ENCODE results near the gene TMEFF2. TPM values are rescaled to one million over a fixed set of nuclear protein-coding genes. Genes with fewer than 3 reads are reported as not detected.

TMEFF2 gene
- total RNA-seq, 2 donors from 2014 or later: not detected

GRCh38 chr2:191965733-191966132 is 229.0 kb downstream of the TMEFF2 start:
- Mint-ChIP-seq H3K4me1 (ENCODE audit: low read depth in 2 of 2) (no peaks in the 10 kb centered on the region), H3K9me3 (no peaks in the 10 kb centered on the region), H3K27ac (no peak overlapping the region), H3K4me3 (no peak overlapping the region), H3K27me3 (peaks cover 4 to 20% of the 10 kb centered on the region in 2 donors), H3K36me3 (no peaks in the 10 kb centered on the region)
- DNase-seq (ENCODE audit: low spot score): no peak
- no peak for ATAC-seq

GRCh38 chr2:191961556-191961955 is 233.2 kb downstream of the TMEFF2 start:
- H3K4me3 Mint-ChIP-seq: no peak overlapping the region
- DNase-seq (ENCODE audit: low spot score) (no peak), ATAC-seq (no peak)
- H3K9me3 Mint-ChIP-seq: no peaks in the 10 kb centered on the region
- no peaks in the 10 kb centered on the region for H3K36me3 Mint-ChIP-seq
- H3K27ac Mint-ChIP-seq: no peak overlapping the region
- peaks cover 2 to 20% of the 10 kb centered on the region in 2 donors for H3K27me3 Mint-ChIP-seq
- H3K4me1 Mint-ChIP-seq (ENCODE audit: low read depth in 2 of 2): no peaks in the 10 kb centered on the region

- no peak overlapping the region for H3K4me3 Mint-ChIP-seq
- DNase-seq (ENCODE audit: low spot score) (no peak), ATAC-seq (no peak)
- no peaks in the 10 kb centered on the region for H3K9me3 Mint-ChIP-seq
- H3K36me3 Mint-ChIP-seq: no peaks in the 10 kb centered on the region
- H3K27ac Mint-ChIP-seq: no peak overlapping the region
- no peaks in the 10 kb centered on the region for H3K4me1 Mint-ChIP-seq (ENCODE audit: low read depth in 2 of 2)
- H3K27me3 Mint-ChIP-seq: peaks cover 2 to 7% of the 10 kb centered on the region in 2 donors
Measured at GRCh38 chr2:191959209-191959608, 235.5 kb downstream of the TMEFF2 start.

DNA sequence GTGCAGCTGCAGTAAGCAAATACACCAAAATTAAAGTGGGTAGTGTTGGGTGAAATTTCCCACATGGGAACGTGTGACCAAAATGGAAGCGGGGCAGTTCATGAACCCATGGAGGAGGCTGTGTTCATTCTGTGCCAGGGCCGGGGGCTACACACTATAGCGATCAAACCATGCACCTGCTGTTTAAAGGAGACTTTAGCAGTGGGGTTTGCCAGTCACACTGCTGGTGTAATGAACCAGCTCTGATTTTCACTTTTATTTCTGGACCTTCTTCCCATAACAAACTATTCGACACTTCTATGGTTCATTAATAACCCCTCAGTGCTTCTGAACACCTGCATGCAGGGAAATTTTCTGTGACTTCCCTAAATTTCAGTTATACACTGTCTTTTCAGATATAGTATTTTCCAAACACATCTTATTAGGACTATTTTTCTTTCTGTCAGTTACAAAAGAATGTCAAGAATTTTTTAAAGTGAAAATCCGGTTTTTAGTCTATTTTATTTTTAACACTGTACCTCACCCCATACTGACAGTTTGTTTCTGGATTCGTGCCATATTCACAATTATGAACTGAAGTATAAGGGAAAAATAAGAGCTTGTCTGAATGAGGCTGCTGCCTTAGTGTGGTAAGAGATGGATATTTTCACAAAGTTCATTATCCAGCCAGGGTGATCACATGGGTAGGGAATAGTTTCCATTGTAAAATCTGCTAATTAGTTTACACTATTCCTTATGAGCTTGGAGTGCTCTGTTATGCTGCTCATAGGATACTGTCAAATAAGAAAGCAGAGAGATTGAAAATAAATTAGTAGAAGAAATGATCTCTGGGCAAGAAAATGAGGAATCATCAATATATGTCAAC is 236.5 kb downstream of the TMEFF2 start:
- Mint-ChIP-seq H3K4me1 (ENCODE audit: low read depth in 2 of 2) (no peaks in the 10 kb centered on the region), H3K9me3 (no peaks in the 10 kb centered on the region), H3K36me3 (no peaks in the 10 kb centered on the region), H3K4me3 (no peak overlapping the region), H3K27me3 (peaks cover 2 to 7% of the 10 kb centered on the region in 2 donors), H3K27ac (no peak overlapping the region)
- DNase-seq (ENCODE audit: low spot score) (no peak), ATAC-seq (no peak)

- H3K4me3 Mint-ChIP-seq: no peak overlapping the region
- no peaks in the 10 kb centered on the region for H3K36me3 Mint-ChIP-seq
- no peak overlapping the region for H3K27ac Mint-ChIP-seq
- DNase-seq (ENCODE audit: low spot score) (no peak), ATAC-seq (no peak)
- peaks cover 2 to 13% of the 10 kb centered on the region in 2 donors for H3K27me3 Mint-ChIP-seq
- no peaks in the 10 kb centered on the region for H3K4me1 Mint-ChIP-seq (ENCODE audit: low read depth in 2 of 2)
- H3K9me3 Mint-ChIP-seq: no peaks in the 10 kb centered on the region
Measured at GRCh38 chr2:191954451-191954850, 240.3 kb downstream of the TMEFF2 start.

DNA sequence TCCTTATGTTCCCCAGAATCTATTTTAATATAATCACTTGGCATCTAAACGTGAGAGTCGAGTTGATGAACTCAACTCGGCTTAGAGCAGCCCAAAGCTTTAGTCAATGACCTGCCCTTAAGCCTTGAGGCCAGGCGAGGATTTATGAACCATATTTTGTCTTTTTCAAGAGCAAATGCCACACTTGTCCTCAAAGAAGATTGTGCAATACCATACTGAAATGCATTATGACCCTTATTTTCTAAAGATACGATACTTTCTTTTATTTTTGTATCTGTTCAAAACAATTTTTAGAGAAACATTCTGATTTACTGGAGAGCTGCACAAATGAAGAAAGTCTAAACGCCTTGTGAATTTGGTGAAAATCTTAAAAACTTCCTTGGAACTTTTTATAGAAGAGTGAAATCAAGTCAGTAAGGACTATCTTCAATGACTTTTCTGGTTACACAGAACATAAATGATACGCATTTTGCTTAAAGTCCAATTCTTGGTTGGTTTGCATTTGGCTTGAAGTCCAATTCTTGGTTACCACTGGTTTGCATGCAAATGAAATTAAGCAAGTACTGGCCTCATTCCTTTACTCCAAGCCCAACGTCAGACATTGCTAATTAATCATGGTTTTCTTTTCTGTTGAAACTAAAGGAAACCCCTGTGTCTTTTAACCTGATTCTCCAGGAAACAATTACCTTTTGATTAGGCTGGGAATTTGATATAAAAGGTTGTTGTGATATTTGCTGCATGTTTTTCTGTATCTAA is 242.0 kb downstream of the TMEFF2 start:
- H3K4me1 Mint-ChIP-seq (ENCODE audit: low read depth in 2 of 2): no peaks in the 10 kb centered on the region
- no peak overlapping the region for H3K27ac Mint-ChIP-seq

GRCh38 chr2:191951832-191952231 is 242.9 kb downstream of the TMEFF2 start:
- peaks cover 5 to 13% of the 10 kb centered on the region in 2 donors for H3K27me3 Mint-ChIP-seq
- DNase-seq (ENCODE audit: low spot score): no peak
- H3K9me3 Mint-ChIP-seq: no peaks in the 10 kb centered on the region
- no peak for ATAC-seq
- H3K4me1 Mint-ChIP-seq (ENCODE audit: low read depth in 2 of 2): no peaks in the 10 kb centered on the region
- H3K4me3 Mint-ChIP-seq: no peak overlapping the region
- no peaks in the 10 kb centered on the region for H3K36me3 Mint-ChIP-seq
- no peak overlapping the region for H3K27ac Mint-ChIP-seq

More for the DNA sequence above, 242.0 kb downstream of the TMEFF2 start:
- H3K4me3 Mint-ChIP-seq: no peak overlapping the region
- H3K36me3 Mint-ChIP-seq: no peaks in the 10 kb centered on the region
- no peak for DNase-seq (ENCODE audit: low spot score)
- H3K9me3 Mint-ChIP-seq: no peaks in the 10 kb centered on the region
- ATAC-seq: no peak
- H3K27me3 Mint-ChIP-seq: peaks cover 4 to 13% of the 10 kb centered on the region in 2 donors

DNA sequence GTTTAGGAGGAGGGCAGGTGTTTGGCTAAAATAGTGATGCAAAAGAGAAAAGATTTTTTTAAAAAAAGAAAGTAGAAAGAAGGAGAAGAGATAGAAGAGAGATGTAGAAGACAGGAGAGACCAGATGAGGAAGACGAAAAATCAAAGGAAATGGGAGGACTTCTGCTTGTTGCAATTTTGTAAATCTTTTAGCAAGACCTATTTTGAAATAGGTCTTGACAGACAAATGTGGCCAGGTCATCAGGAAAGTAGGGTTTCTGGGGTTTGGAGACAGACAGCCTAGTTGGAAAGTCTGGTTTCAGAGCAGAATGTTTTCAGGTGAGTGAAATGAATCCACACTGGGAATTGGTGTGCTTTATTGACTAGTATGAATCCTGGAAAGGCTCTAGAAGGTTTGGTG is 243.4 kb downstream of the TMEFF2 start:
- Mint-ChIP-seq H3K27me3 (peaks cover 5 to 12% of the 10 kb centered on the region in 2 donors), H3K4me3 (no peak overlapping the region), H3K4me1 (ENCODE audit: low read depth in 2 of 2) (no peaks in the 10 kb centered on the region), H3K27ac (no peak overlapping the region), H3K36me3 (no peaks in the 10 kb centered on the region), H3K9me3 (no peaks in the 10 kb centered on the region)
- DNase-seq (ENCODE audit: low spot score) (no peak), ATAC-seq (no peak)

DNA sequence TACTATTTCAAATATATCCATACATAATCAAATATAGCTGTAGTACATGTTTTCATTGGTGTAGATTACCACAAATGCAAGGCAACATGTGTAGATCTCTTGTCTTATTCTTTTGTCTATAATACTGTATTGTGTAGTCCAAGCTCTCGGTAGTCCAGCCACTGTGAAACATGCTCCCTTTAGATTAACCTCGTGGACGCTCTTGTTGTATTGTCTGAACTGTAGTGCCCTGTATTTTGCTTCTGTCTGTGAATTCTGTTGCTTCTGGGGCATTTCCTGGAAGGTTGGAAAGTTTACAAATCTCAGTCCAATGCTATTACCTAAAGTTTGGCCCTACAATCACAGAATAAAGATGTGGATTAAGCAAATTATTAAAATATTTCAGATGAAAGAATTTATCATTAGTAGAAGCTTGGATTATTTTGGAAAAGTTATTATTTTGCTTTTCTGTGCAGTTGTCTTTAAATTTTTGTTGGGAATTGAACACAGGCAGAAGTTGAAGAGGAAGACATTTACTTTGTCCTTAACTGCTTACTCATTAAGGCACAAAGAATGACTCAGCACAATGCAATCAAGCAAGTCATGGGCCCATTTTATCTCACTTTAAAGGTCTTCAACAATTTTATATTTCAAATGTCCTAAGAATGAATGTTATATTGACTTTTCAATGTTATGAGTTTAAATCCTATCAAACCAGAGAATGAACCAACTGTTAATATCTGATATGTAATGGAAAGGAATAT is 244.4 kb downstream of the TMEFF2 start:
- H3K4me1 Mint-ChIP-seq (ENCODE audit: low read depth in 2 of 2): no peaks in the 10 kb centered on the region
- H3K27ac Mint-ChIP-seq: no peak overlapping the region
- no peak for ATAC-seq
- no peaks in the 10 kb centered on the region for H3K9me3 Mint-ChIP-seq
- no peak overlapping the region for H3K4me3 Mint-ChIP-seq
- no peaks in the 10 kb centered on the region for H3K36me3 Mint-ChIP-seq
- DNase-seq (ENCODE audit: low spot score): no peak
- peaks cover 3 to 7% of the 10 kb centered on the region in 2 donors for H3K27me3 Mint-ChIP-seq

DNA sequence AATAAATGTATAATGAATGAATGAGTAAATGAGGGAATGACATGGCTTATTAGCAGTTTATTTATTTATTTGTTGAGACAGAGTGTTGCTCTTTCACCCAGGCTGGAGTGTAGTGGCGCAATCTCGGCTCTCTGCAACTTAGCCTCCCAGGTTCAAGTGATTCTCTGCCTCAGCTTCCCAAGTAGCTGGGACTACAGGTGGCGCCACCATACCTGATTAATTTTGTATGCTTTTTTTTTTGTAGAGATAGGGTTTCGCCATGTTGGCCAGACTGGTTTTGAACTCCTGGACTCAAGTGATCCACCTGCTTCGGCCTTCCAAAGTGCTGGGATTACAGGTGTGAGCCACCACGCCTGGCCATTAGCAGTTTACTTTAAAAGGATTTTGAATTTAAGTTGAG is 247.5 kb downstream of the TMEFF2 start:
- Mint-ChIP-seq H3K4me3 (no peak overlapping the region), H3K36me3 (no peaks in the 10 kb centered on the region), H3K4me1 (ENCODE audit: low read depth in 2 of 2) (no peaks in the 10 kb centered on the region), H3K27me3 (peaks cover 3 to 17% of the 10 kb centered on the region in 2 donors), H3K27ac (no peak overlapping the region), H3K9me3 (no peaks in the 10 kb centered on the region)
- DNase-seq (ENCODE audit: low spot score) (no peak), ATAC-seq (no peak)

GRCh38 chr2:191946471-191947182 is 248.1 kb downstream of the TMEFF2 start:
- no peak overlapping the region for H3K4me3 Mint-ChIP-seq
- ATAC-seq: no peak

GRCh38 chr2:191945623-191946022 is 249.1 kb downstream of the TMEFF2 start:
- Mint-ChIP-seq H3K27ac (no peak overlapping the region), H3K9me3 (no peaks in the 10 kb centered on the region), H3K4me1 (ENCODE audit: low read depth in 2 of 2) (no peaks in the 10 kb centered on the region), H3K27me3 (peaks cover 5 to 20% of the 10 kb centered on the region in 2 donors), H3K36me3 (no peaks in the 10 kb centered on the region), H3K4me3 (no peak overlapping the region)
- ATAC-seq (no peak), DNase-seq (ENCODE audit: low spot score) (no peak)

More at GRCh38 chr2:191946471-191947182, 248.1 kb downstream of the TMEFF2 start:
- DNase-seq (ENCODE audit: low spot score): no peak
- no peaks in the 10 kb centered on the region for H3K9me3 Mint-ChIP-seq
- H3K27ac Mint-ChIP-seq: no peak overlapping the region
- H3K4me1 Mint-ChIP-seq (ENCODE audit: low read depth in 2 of 2): no peaks in the 10 kb centered on the region
- H3K36me3 Mint-ChIP-seq: no peaks in the 10 kb centered on the region
- peaks cover 3 to 19% of the 10 kb centered on the region in 2 donors for H3K27me3 Mint-ChIP-seq

DNA sequence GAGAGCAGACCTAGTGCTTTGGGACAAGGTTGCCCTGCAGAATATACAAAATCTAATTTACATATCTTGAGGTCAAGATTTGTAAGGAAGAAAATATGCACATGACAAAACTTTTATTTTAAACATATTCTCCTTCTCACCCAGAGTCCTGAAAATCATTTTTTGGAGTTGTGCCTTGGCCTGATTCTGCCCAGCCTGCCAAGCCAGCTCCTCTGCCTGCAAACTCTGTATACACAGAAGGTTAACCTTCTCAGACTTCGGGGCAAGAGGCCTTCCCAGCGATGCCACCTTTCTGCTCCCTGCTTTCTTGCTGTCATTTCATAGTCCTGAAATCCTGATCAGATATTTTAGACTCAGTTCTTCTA is 252.0 kb downstream of the TMEFF2 start:
- H3K27ac Mint-ChIP-seq: no peak overlapping the region
- peaks cover 5 to 24% of the 10 kb centered on the region in 2 donors for H3K27me3 Mint-ChIP-seq
- no peak for ATAC-seq
- no peaks in the 10 kb centered on the region for H3K9me3 Mint-ChIP-seq
- no peak for DNase-seq (ENCODE audit: low spot score)
- H3K4me3 Mint-ChIP-seq: no peak overlapping the region
- no peaks in the 10 kb centered on the region for H3K4me1 Mint-ChIP-seq (ENCODE audit: low read depth in 2 of 2)
- H3K36me3 Mint-ChIP-seq: no peaks in the 10 kb centered on the region

Data from natural killer cell treated with Interleukin-12 subunit alpha and Interleukin-12 subunit beta and Interleukin-15 and Interleukin-18, amount 100 ng/mL, for 72 hours (primary cell).